Measurements from ENCODE around the gene NRAP. TPM values are rescaled to one million over a fixed set of nuclear protein-coding genes. Genes with fewer than 3 reads are reported as not detected.

Gene NRAP
- total RNA-seq, 1 experiment from 2014 or later = not detected

DNA sequence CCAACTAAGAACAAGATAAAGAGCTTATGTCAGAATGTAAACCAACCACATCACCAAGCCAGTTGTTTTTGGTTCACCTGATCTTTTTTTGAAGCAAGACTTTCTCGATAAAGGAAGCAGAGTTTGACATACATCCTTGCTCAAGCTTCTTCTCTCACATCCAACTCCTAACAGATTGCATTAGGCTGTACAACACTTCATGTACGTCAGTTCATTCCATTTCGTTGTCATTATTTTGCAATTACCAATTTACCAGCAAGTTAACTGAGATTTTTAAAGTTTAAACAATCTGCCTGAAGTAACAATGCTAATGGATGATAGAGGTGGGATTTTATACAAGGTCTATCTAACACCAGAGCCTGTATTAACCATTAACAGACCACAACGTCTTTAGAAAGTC, 41.0 kb downstream of the NRAP start:
- Mint-ChIP-seq H3K4me1 (peaks cover 26 to 32% of the 10 kb centered on the region in 2 experiments), H3K36me3 (ENCODE audit: insufficient read depth in 1 of 3, low read depth in 3 of 3) (no peaks in the 10 kb centered on the region), H3K9me3 (no peaks in the 10 kb centered on the region), H3K27me3 (ENCODE audit: low read depth) (peaks cover 53% of the 10 kb centered on the region), H3K4me3 (no peak overlapping the region), H3K27ac (no peak overlapping the region)
- Histone ChIP-seq H3K79me2 (ENCODE audit: insufficient read depth, low read length) (no peaks in the 10 kb centered on the region), H3K9ac (ENCODE audit: extremely low read depth, insufficient read length, low read length) (no peak overlapping the region), H2BK15ac (ENCODE audit: low read depth, low read length) (no peak overlapping the region), H3K56ac (ENCODE audit: insufficient read length, low read depth, low read length) (no peak overlapping the region), H2BK5ac (ENCODE audit: insufficient read length, low read length) (no peak overlapping the region), H3K18ac (ENCODE audit: insufficient read length, low read depth, low read length) (no peak overlapping the region), H2AK5ac (ENCODE audit: insufficient read length, low read length) (no peak overlapping the region), H3K14ac (ENCODE audit: insufficient read depth, low read length) (no peak overlapping the region), H4K91ac (ENCODE audit: insufficient read length, low read depth, low read length) (no peak overlapping the region), H4K5ac (ENCODE audit: insufficient read length, low read depth, low read length) (no peak overlapping the region), H3K23ac (ENCODE audit: insufficient read length, low read depth, low read length) (no peak overlapping the region), H3T11ph (ENCODE audit: low read length) (no peak overlapping the region), H2BK20ac (ENCODE audit: low read depth, low read length, poor library complexity, severe bottlenecking) (no peak overlapping the region), H3K23me2 (ENCODE audit: insufficient read length, low read depth, low read length, poor library complexity, severe bottlenecking) (no peaks in the 10 kb centered on the region), H4K20me1 (ENCODE audit: control insufficient read depth, insufficient read depth, insufficient read length) (no peaks in the 10 kb centered on the region), H2AFZ (ENCODE audit: low read length) (no peak overlapping the region), H3K4ac (ENCODE audit: low read depth, low read length) (no peak overlapping the region), H3K4me1 (ENCODE audit: insufficient read depth, low read length) (no peaks in the 10 kb centered on the region; the same call in 1 of the 2 replicates), H3K79me1 (ENCODE audit: insufficient read depth, low read depth, low read length, poor library complexity, severe bottlenecking) (no peaks in the 10 kb centered on the region), H3K27ac (ENCODE audit: insufficient read length, low read depth, low read length) (no peak overlapping the region), H4K8ac (replicated peaks; ENCODE audit: insufficient read length, low read depth, low read length) (no peak overlapping the region), H3K9me3 (ENCODE audit: control insufficient read depth, low read depth, low read length) (no peaks in the 10 kb centered on the region), H2BK12ac (ENCODE audit: insufficient read length, low read depth, low read length) (no peak overlapping the region), H3K27me3 (ENCODE audit: insufficient read depth, low read length) (no peaks in the 10 kb centered on the region), H2BK120ac (ENCODE audit: low read depth, low read length, poor library complexity, severe bottlenecking) (no peak overlapping the region), H3K4me2 (ENCODE audit: insufficient read depth, insufficient read length, low read length) (no peak overlapping the region)
- no peak for DNase-seq
- WGBS (ENCODE audit: extremely low coverage, insufficient read length, low lambda C conversion rate) = no CpG with 5 or more reads among the region's 4 CpGs
- TF ChIP-seq, protein P1, sequence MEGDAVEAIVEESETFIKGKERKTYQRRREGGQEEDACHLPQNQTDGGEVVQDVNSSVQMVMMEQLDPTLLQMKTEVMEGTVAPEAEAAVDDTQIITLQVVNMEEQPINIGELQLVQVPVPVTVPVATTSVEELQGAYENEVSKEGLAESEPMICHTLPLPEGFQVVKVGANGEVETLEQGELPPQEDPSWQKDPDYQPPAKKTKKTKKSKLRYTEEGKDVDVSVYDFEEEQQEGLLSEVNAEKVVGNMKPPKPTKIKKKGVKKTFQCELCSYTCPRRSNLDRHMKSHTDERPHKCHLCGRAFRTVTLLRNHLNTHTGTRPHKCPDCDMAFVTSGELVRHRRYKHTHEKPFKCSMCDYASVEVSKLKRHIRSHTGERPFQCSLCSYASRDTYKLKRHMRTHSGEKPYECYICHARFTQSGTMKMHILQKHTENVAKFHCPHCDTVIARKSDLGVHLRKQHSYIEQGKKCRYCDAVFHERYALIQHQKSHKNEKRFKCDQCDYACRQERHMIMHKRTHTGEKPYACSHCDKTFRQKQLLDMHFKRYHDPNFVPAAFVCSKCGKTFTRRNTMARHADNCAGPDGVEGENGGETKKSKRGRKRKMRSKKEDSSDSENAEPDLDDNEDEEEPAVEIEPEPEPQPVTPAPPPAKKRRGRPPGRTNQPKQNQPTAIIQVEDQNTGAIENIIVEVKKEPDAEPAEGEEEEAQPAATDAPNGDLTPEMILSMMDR (conservative IDR thresholded peaks at IDR 0.05) = no peak

Measured in H9 (cell line).